HG03342 (cell line): ENCODE data around the gene FTO.

Source experiments
- ATAC-seq: cut with Tn5 transposase; IDR thresholded peaks from one replicate; pipeline ENCODE4 v1.9.1; 2021; ENCODE audit warnings: mild to moderate bottlenecking, moderate library complexity; ENCODE audit not compliant: unreplicated experiment

The FTO gene

GRCh38 chr16:53780051-53780450 lies 76.1 kb downstream of the FTO start:
- ATAC-seq = no peak

- no peak for ATAC-seq
These were observed 77.2 kb downstream of the FTO start for GRCh38 chr16:53781023-53781605.

GRCh38 chr16:53782148-53782547 lies 78.2 kb downstream of the FTO start:
- no peak for ATAC-seq

- no peak for ATAC-seq
These were observed 80.3 kb downstream of the FTO start for GRCh38 chr16:53784291-53784690.

GRCh38 chr16:53785044-53785443 lies 81.1 kb downstream of the FTO start:
- no peak for ATAC-seq

GRCh38 chr16:53785916-53786315 lies 82.0 kb downstream of the FTO start:
- no peak for ATAC-seq

GRCh38 chr16:53787423-53787822 lies 83.5 kb downstream of the FTO start:
- no peak for ATAC-seq

- ATAC-seq = no peak
These were observed 85.2 kb downstream of the FTO start for GRCh38 chr16:53789137-53789536.

- ATAC-seq = no peak
These were observed 88.4 kb downstream of the FTO start for GRCh38 chr16:53792161-53792951.

- no peak for ATAC-seq
These were observed 99.5 kb downstream of the FTO start for GRCh38 chr16:53803451-53803850.

- ATAC-seq = no peak
These were observed 100.0 kb downstream of the FTO start for GRCh38 chr16:53803998-53804397.

GRCh38 chr16:53804467-53804866 lies 100.5 kb downstream of the FTO start:
- ATAC-seq = no peak

GRCh38 chr16:53805113-53805512 lies 101.2 kb downstream of the FTO start:
- ATAC-seq = no peak

GRCh38 chr16:53805752-53806151 lies 101.8 kb downstream of the FTO start:
- no peak for ATAC-seq

GRCh38 chr16:53809088-53809932 lies 105.4 kb downstream of the FTO start:
- ATAC-seq = no peak

- ATAC-seq = no peak
These were observed 109.0 kb downstream of the FTO start for GRCh38 chr16:53812914-53813313.

- ATAC-seq = no peak
These were observed 110.8 kb downstream of the FTO start for GRCh38 chr16:53814801-53815200.

GRCh38 chr16:53816211-53816836 lies 112.4 kb downstream of the FTO start:
- ATAC-seq = no peak

- no peak for ATAC-seq
These were observed 113.3 kb downstream of the FTO start for GRCh38 chr16:53817117-53817755.

- no peak for ATAC-seq
These were observed 114.0 kb downstream of the FTO start for GRCh38 chr16:53817812-53818550.
